Cardiac atrium fibroblast (primary cell): ENCODE data around the gene GJE1. TPM values are rescaled to one million over a fixed set of nuclear protein-coding genes. Genes with fewer than 3 reads are reported as not detected.

Experiments used
- total RNA-seq: library from RNA; depleted of rRNA; stranded (reverse); fragments of >200 nt; gene quantifications from 2 replicates; pipeline ENCODE4 v1.2.3, GENCODE V29; 2015

GJE1 gene
- not detected in 2 replicates for total RNA-seq

GRCh38 chr6:142132625-142133024, at the start of gene GJE1:
Gene GJE1, plus strand, starts transcription at chr6:142132925. Its CDS starts 234 bp downstream, at chr6:142133159.

GRCh38 chr6:142146828-142147662, 14.3 kb downstream of the GJE1 start, which contains the start of the genes NMBR and VTA1:
Gene NMBR, minus strand, starts transcription at chr6:142147122. Its CDS starts 58,464 bp downstream, at chr6:142088658.
Gene VTA1, plus strand, starts transcription at chr6:142147263. Its CDS starts 25 bp downstream, at chr6:142147288.

Other genes starting within 250 kb of the GJE1 start
- not detected in 2 replicates for gene NMBR, start 14.2 kb downstream of the GJE1 start, total RNA-seq
- gene VTA1, start 14.3 kb downstream of the GJE1 start, total RNA-seq = 41.2 and 46.7 TPM in 2 replicates
- 1.4 and 2.3 TPM in 2 replicates for gene ADGRG6, start 169.1 kb downstream of the GJE1 start, total RNA-seq